ENCODE data around the gene AAMDC. TPM values are rescaled to one million over a fixed set of nuclear protein-coding genes. Genes with fewer than 3 reads are reported as not detected.
"Not testable (repeated sequence)": the region's sequence is repeated elsewhere in the genome, so short reads cannot be mapped to it uniquely, and the experiment has no call there.

Gene AAMDC
- total and polyA plus RNA-seq, 10 donors = 9.5 to 37.2 (median 22.0) TPM

- intact Hi-C loops (cut with DNase I; ENCODE audit: low total_unique reads) = no loop called here
- Histone ChIP-seq H3K4me3 (no peak overlapping the region), H3K27ac (no peak overlapping the region), H3K4me1 (no peaks in the 10 kb centered on the region), H3K36me3 (peaks cover 0 to 76% (median 15%) of the 10 kb centered on the region in 6 donors), H3K9me3 (peaks cover 0 to 35% (median 24%) of the 10 kb centered on the region in 8 donors), H3K27me3 (replicated peaks in 1 of 7) (no peaks in the 10 kb centered on the region)
- no peak for DNase-seq
- TF ChIP-seq CTCF (IDR thresholded peaks at IDR 0.05 in 8 of 11, conservative IDR thresholded peaks at IDR 0.05 in 3 of 11) (no peak), POLR2AphosphoS5 (IDR thresholded peaks at IDR 0.05) (no peak), POLR2A (IDR thresholded peaks at IDR 0.05) (no peak)
- WGBS, 5 donors = 72 to 100% (median 78%) methylated on average over 1 of the region's 1 CpG
Measured at GRCh38 chr11:77851503-77851902, 30.6 kb downstream of the AAMDC start.

GRCh38 chr11:77854838-77855237 lies 33.9 kb downstream of the AAMDC start:
- TF ChIP-seq POLR2AphosphoS5 (IDR thresholded peaks at IDR 0.05) (no peak), POLR2A (IDR thresholded peaks at IDR 0.05) (no peak), CTCF (IDR thresholded peaks at IDR 0.05 in 8 of 11, conservative IDR thresholded peaks at IDR 0.05 in 3 of 11) (no peak)
- 97 to 100% (median 98%) methylated on average over 2 of the region's 2 CpGs; no CpG with 5 or more reads in 1 of the 5 donors for WGBS, 5 donors
- Histone ChIP-seq H3K9me3 (peaks cover 0 to 35% (median 24%) of the 10 kb centered on the region in 8 donors), H3K4me1 (no peaks in the 10 kb centered on the region), H3K27ac (no peak overlapping the region), H3K27me3 (replicated peaks in 1 of 7) (no peaks in the 10 kb centered on the region), H3K4me3 (no peak overlapping the region), H3K36me3 (peaks cover 0 to 63% (median 18%) of the 10 kb centered on the region in 6 donors)
- DNase-seq = no peak
- intact Hi-C loops (cut with DNase I; ENCODE audit: low total_unique reads) = no loop called here

GRCh38 chr11:77857906-77858457 lies 37.0 kb downstream of the AAMDC start:
- 88 to 94% (median 93%) methylated on average over 8 to 10 of the region's 10 CpGs for WGBS, 5 donors
- DNase-seq; H3K4me3 ChIP-seq; H3K27ac ChIP-seq; H3K4me1 ChIP-seq; intact Hi-C loops (cut with DNase I; ENCODE audit: low total_unique reads); H3K27me3 ChIP-seq (replicated peaks in 1 of 7): not testable (repeated sequence)
- Histone ChIP-seq H3K9me3 (peaks cover 0 to 35% (median 24%) of the 10 kb centered on the region in 8 donors), H3K36me3 (peaks cover 0 to 60% (median 18%) of the 10 kb centered on the region in 6 donors)

GRCh38 chr11:77861444-77861843 lies 40.5 kb downstream of the AAMDC start:
- H3K4me1 ChIP-seq; H3K4me3 ChIP-seq; DNase-seq; H3K9me3 ChIP-seq; intact Hi-C loops (cut with DNase I; ENCODE audit: low total_unique reads); H3K27me3 ChIP-seq (replicated peaks in 1 of 7); H3K27ac ChIP-seq: not testable (repeated sequence)
- H3K36me3 ChIP-seq = peaks cover 0 to 34% (median 3%) of the 10 kb centered on the region in 6 donors
- WGBS, 5 donors = 83 to 92% (median 91%) methylated on average over 10 of the region's 10 CpGs

GRCh38 chr11:77865805-77866204 lies 44.9 kb downstream of the AAMDC start:
- Histone ChIP-seq H3K27ac (no peak overlapping the region), H3K36me3 (peaks cover 0 to 40% (median 5%) of the 10 kb centered on the region in 6 donors), H3K27me3 (replicated peaks in 1 of 7) (no peaks in the 10 kb centered on the region), H3K9me3 (no peaks in the 10 kb centered on the region), H3K4me1 (no peaks in the 10 kb centered on the region), H3K4me3 (no peak overlapping the region)
- no peak for DNase-seq
- intact Hi-C loops (cut with DNase I; ENCODE audit: low total_unique reads) = no loop called here
- WGBS, 5 donors = 84 to 100% (median 97%) methylated on average over 1 of the region's 1 CpG
- TF ChIP-seq CTCF (IDR thresholded peaks at IDR 0.05 in 8 of 11, conservative IDR thresholded peaks at IDR 0.05 in 3 of 11) = no peak
- TF ChIP-seq POLR2A (IDR thresholded peaks at IDR 0.05) = no peak
- TF ChIP-seq POLR2AphosphoS5 (IDR thresholded peaks at IDR 0.05) = no peak
